ENCODE results near the gene HECW1.
"Not testable (repeated sequence)": the region's sequence is repeated elsewhere in the genome, so short reads cannot be mapped to it uniquely, and the experiment has no call there.

The HECW1 gene

DNA sequence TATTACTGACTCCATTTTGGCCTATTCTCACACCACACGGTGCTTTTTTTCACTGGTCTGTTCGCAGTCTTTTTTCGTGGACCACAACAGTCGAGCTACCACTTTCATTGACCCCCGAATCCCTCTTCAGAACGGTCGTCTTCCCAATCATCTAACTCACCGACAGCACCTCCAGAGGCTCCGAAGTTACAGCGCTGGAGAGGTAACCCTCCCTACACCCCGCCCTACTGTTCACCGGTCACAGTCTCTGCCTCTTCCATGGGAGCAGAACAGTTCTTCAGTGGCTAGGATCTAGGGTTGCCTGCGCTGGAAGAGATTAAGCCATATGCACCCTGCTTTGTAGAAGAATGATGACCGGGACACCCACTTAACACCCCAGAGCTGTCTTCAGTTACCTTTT, 367.1 kb downstream of the HECW1 start:
- DNase-seq: no peak

GRCh38 chr7:43480581-43480980, 368.1 kb downstream of the HECW1 start:
- no peak for DNase-seq

DNA sequence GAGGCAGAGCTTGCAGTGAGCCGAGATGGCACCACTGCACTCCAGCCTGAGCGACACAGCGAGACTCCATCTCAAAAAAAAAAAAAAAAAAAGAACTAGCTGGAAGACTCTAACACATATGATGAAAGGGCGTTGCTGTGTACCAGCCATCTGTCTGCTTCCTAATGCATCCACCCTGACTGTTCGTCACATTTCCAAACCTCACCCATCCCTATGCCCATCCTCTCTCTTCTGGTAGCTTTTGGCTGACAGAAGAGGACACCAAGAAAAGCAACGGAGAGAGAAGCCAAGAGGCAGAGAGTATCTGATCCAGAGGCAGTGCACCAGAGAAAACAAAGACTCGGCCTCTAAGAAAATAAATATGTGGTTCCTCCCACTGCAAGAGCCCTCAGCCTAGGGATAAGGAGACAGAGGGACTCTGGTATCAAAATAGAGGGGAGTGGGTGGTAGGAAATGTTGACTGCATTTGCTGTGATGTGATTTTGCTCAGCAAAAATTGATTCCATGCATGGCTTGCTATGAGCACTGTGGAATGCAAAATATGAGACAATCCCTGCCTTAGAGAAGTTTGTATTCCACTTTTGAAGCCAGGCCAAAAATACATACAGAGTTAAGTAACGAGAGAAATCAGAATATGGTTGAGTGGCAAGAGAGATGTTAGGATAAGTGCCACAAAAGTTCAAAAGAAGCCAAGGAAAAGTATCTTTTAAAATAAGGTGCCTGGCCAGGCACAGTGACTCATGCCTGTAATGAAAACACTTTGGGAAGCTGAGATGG, 369.6 kb downstream of the HECW1 start:
- no peak for DNase-seq

- DNase-seq: no peak
These were observed 370.3 kb downstream of the HECW1 start for GRCh38 chr7:43482679-43483252.

GRCh38 chr7:43484678-43485395, 372.4 kb downstream of the HECW1 start:
- DNase-seq: no peak

DNA sequence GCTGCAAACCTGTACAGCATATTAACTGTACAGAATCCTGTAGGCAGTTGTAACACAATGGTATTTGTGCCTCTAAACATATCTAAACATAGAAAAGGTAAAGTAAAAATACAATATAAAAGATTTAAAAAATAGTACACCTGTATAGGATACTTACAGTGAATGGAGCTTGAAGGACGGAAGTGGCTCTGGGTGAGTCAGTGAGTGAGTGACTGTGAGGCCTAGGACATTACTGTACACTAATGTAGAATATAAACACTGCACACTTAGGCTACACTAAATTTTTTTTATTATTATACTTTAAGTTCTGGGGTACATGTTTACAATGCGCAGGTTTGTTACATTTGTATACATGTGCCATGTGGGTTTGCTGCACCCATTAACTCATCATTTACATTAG, 373.1 kb downstream of the HECW1 start:
- DNase-seq: no peak

- not testable (repeated sequence) for DNase-seq
These were observed 373.6 kb downstream of the HECW1 start for GRCh38 chr7:43486008-43486407.

DNA sequence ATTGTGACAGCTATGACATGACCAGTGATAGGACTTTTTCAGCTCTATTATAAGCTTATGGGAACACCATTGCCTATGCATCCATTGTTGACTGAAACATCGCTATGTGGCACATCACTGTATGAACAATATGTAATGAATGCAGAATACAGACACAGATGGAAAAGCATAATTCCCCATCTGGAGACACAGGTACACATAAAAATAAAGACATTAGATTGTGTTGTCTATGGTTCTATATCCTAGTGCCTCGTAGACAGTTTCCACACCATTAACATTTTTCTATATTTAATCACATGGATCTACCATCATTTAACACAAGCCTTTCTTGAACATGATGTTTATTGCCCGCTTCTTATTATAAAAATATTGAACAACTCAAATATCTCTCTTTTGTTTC, 374.2 kb downstream of the HECW1 start:
- DNase-seq: no peak

DNA sequence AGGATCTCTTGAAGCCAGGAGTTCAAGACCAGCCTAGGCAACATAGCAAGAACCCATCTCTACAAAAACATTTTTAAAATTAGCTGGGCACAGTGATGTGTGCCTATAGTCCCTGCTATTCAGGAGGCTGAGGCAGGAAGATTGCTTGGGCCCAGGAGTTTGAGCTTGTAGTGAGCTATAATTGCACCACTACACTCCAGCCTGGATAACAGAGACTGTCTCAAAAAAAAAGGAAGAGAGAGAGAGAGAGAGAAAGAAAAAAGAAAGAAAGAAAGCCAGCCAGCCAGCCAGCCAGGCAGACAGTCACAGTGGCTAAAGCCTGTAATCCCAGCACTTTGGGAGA, 375.3 kb downstream of the HECW1 start:
- no peak for DNase-seq

DNA sequence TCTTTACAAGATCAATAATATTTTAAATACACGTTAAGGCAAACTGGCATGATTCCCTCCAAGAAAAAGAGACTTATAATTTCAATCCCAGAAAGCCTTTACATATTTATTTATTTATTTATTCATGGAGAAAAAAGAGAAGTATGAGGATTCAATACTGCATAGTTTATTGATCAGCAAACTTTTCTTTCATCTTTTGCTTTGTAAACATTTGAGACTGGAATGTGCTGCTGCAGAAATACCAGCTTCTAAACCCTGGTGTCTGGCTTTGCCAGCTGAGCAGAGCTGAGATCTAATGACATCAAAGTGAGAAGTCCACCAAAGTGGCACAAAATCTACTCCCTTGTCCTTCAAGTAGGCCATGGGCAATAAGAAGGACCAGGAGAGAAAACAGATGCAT, 376.8 kb downstream of the HECW1 start:
- no peak for DNase-seq

- no peak for DNase-seq
These were observed 377.6 kb downstream of the HECW1 start for GRCh38 chr7:43490016-43490415.

GRCh38 chr7:43491123-43491522, 378.7 kb downstream of the HECW1 start:
- no peak for DNase-seq

GRCh38 chr7:43491984-43492383, 379.5 kb downstream of the HECW1 start:
- DNase-seq: no peak

DNA sequence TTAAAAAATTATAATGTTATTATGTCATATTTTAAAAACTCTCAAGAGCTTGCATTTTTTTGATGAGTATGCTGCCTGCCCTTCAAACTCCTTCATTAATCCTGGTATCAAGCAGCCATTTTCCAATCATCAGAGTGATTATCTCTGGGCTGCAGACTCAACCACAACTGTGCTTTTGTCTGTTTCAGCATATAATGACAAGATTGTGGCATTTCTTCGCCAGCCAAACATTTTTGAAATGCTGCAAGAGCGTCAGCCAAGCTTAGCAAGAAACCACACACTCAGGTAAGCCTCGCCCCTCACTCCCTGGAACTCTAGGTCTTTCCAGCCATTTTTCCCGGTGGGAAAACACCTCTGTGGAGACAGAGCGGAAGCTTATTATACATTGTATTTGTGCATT, 380.4 kb downstream of the HECW1 start:
- DNase-seq: no peak

- no peak for DNase-seq
These were observed 383.1 kb downstream of the HECW1 start for GRCh38 chr7:43495572-43495971.

- no peak for DNase-seq
These were observed 384.1 kb downstream of the HECW1 start for GRCh38 chr7:43496596-43496995.

- no peak for DNase-seq
These were observed 389.4 kb downstream of the HECW1 start for GRCh38 chr7:43501870-43502269.

DNA sequence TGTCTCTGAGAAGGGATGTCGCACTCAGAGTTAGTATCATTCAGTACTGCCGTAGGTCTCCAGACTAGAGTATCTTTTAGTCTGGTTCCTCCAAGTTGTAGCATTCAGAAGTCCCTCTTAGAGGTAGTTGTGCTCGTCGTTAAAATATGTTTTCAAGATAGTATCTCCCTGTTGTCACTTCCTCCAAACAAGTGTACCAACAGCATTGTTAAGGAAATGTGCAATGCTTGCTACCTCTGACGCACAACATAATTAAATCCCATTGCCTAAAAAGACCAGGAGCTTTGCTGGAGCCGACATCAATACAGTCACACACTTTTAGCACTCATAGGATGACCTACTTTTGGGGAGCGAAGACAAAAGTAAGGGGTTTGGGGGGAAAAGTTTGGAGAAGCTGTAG, 390.5 kb downstream of the HECW1 start:
- no peak for DNase-seq

DNA sequence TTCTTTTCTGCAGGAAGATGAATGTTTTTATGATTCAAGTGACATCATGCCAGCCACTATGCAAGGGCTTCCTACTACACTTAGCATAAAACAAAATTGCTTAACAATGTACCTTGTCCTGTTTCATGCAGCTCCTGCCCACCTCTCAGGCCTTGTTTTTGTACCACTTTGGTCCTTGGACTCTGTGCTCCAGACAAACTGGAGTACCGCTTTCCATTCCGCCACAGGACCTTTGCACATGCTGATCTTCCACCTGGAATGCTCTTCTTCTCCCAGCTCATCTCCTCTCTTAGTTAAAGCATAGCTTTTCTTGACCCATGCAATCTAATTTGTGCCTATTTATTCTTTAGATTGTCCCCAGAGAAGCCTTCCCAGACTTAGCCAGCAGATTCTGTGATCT, 393.0 kb downstream of the HECW1 start:
- DNase-seq: no peak

DNA sequence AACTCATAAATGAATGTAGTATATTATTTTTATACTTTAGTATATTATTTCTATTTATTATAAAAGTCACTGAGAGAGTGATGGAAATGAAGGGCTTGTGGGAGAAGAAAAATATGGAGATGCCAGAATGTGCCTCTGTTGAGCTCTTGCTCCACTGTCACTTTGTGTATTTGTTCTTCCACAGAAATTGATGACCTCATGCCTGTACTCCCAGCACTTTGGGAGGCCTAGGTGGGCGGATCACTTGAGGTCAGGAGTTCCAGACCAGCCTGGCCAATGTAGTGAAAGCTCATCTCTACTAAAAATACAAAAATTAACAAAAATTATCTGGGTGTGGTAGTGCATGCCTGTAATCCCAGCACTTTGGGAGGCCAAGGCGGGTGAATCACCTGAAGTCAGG, 394.0 kb downstream of the HECW1 start:
- no peak for DNase-seq

- DNase-seq: no peak
These were observed 396.0 kb downstream of the HECW1 start for GRCh38 chr7:43508461-43508860.

GRCh38 chr7:43509906-43510305, 397.5 kb downstream of the HECW1 start:
- no peak for DNase-seq

GRCh38 chr7:43511029-43511428, 398.6 kb downstream of the HECW1 start:
- no peak for DNase-seq

DNA sequence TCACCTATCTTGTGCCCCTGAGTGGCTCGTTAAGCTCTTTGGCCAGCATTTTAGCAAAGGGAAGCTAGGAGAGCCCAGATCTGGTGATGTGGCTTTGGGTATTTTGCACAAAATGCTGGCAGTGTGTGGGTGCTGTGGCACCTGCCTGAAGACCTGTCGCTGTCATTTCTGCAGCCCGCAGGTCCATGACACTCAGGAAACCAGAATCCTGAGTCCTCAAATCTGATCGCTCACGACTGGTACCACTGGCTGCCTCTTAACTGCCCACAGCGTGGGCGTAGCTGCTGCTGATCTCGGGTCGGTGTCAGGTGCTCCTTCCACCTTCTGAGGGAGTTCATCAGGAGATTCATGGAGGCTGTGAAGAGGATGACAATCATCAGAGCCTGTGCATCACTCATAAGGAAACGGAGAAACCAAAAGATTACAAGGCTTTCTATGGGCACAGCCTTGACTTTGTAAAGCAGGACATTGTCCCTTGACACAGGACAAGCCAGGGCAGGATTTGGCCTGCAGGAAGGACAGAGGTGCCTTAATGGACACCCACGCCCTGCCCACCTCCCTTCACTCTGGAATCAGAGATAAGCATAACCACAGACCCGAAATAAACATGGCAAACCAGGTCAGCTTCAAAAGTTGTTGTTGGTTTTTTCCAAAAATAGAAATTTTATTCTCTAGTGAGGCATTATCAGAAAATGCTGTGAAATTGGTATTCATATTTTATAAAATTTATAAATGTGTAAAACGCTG, 399.5 kb downstream of the HECW1 start:
- no peak for DNase-seq
